ENCODE measurements around the gene MLC1.

DNA sequence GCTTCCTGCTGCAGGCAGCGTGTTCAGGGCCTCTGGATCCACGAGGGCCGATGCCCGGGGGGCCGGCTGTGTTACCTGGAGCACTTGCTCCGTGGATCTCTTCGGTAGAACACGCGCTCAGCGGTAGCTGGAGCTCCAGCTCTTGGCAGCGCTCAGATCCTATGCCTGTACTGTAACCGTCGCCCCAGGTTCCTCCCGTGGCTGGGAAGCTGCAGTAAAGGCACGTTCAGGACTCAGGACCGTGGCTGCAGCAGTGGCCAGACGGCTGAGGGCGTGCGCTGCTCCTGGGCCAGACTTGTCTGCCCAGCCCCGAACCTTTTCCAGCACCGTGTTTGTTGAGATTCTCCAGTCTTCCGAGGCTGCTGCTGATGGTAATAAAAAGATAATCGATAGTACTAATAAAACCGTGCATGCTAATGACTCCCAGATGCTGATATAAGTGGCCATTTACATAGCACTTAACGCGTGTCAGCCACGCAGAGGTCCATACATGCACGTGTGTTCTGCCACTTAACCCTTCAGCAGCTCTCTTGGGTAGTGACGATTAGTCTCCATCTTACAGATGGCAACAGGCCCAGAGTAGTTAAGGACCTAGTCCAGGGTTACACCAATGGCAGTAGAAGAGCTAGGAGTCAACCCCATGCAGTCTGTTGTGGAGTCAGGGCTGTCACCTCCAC, 6.0 kb upstream of the MLC1 start:
- TF ChIP-seq CTCF (optimal IDR thresholded peaks at IDR 0.05 in 1 of 3, IDR thresholded peaks at IDR 0.05 in 1 of 3, conservative IDR thresholded peaks at IDR 0.05 in 1 of 3; ENCODE audit: extremely low read depth in 1 of 3, insufficient read depth in 2 of 3, low read length in 3 of 3) (no peak), EZH2 (IDR thresholded peaks at IDR 0.05; ENCODE audit: low read length) (no peak)
